ENCODE measurements around the gene TAX1BP1.
"Not testable (repeated sequence)": the region's sequence is repeated elsewhere in the genome, so short reads cannot be mapped to it uniquely, and the experiment has no call there.

The TAX1BP1 gene

GRCh38 chr7:27735165-27735564, 4.8 kb upstream of the TAX1BP1 start:
- ChIA-PET POLR2A (no interaction called here), CTCF (no interaction called here)
- TF ChIP-seq CTCF (IDR thresholded peaks at IDR 0.05; ENCODE audit: insufficient read depth, low read length, missing control alignments), result no peak
- H3K4me3 ChIP-seq (ENCODE audit: low read depth, low read length), result no peak overlapping the region
- DNase-seq (ENCODE audit: low read depth, low spot score), result no peak

- POLR2A ChIA-PET, result no interaction called here
- CTCF ChIA-PET, result no interaction called here
- H3K4me3 ChIP-seq (ENCODE audit: low read depth, low read length), result no peak overlapping the region
- TF ChIP-seq CTCF (IDR thresholded peaks at IDR 0.05; ENCODE audit: insufficient read depth, low read length, missing control alignments), result no peak
- no peak for DNase-seq (ENCODE audit: low read depth, low spot score)
These were observed 4.1 kb upstream of the TAX1BP1 start for GRCh38 chr7:27735831-27736230.

GRCh38 chr7:27737178-27737577, 2.8 kb upstream of the TAX1BP1 start:
- ChIA-PET CTCF (no interaction called here), POLR2A (no interaction called here)
- DNase-seq (ENCODE audit: low read depth, low spot score), result no peak
- no peak for TF ChIP-seq CTCF (IDR thresholded peaks at IDR 0.05; ENCODE audit: insufficient read depth, low read length, missing control alignments)
- no peak overlapping the region for H3K4me3 ChIP-seq (ENCODE audit: low read depth, low read length)

GRCh38 chr7:27737616-27738015, 2.3 kb upstream of the TAX1BP1 start:
- ChIA-PET CTCF (no interaction called here), POLR2A (no interaction called here)
- no peak overlapping the region for H3K4me3 ChIP-seq (ENCODE audit: low read depth, low read length)
- no peak for DNase-seq (ENCODE audit: low read depth, low spot score)
- no peak for TF ChIP-seq CTCF (IDR thresholded peaks at IDR 0.05; ENCODE audit: insufficient read depth, low read length, missing control alignments)

- DNase-seq (ENCODE audit: low read depth, low spot score), result no peak
- H3K4me3 ChIP-seq (ENCODE audit: low read depth, low read length), result peak overlapping the region; percentile 92
- CTCF ChIA-PET, result interaction anchor here (0.7 to 2.0 kb wide), 4 partner anchors 16 to 543 kb away, joined by 3 to 11 read pairs (median 4); no protein-coding TSS in a partner anchor
- TF ChIP-seq CTCF (IDR thresholded peaks at IDR 0.05; ENCODE audit: insufficient read depth, low read length, missing control alignments), result no peak
- POLR2A ChIA-PET, result interaction anchor here (0.5 to 2.0 kb wide), 2 partner anchors 27 to 76 kb away, joined by 3 to 9 read pairs; partner anchors contain the start of gene HIBADH
These were observed 557 bp upstream of the TAX1BP1 start for GRCh38 chr7:27739301-27739908.

- no peak for TF ChIP-seq CTCF (IDR thresholded peaks at IDR 0.05; ENCODE audit: insufficient read depth, low read length, missing control alignments)
- ChIA-PET POLR2A (interaction anchor here (0.6 to 2.0 kb wide), 5 partner anchors 37 to 574 kb away, joined by 3 to 9 read pairs (median 3); partner anchors contain the start of gene HIBADH), CTCF (interaction anchor here (0.6 to 2.0 kb wide), 11 partner anchors 12 to 544 kb away, joined by 3 to 11 read pairs (median 4); no protein-coding TSS in a partner anchor)
- H3K4me3 ChIP-seq (ENCODE audit: low read depth, low read length), result peak overlapping the region; percentile 92
- no peak for DNase-seq (ENCODE audit: low read depth, low spot score)
These were observed 606 bp downstream of the TAX1BP1 start for GRCh38 chr7:27740449-27741086.

- POLR2A ChIA-PET; DNase-seq (ENCODE audit: low read depth, low spot score); H3K4me3 ChIP-seq (ENCODE audit: low read depth, low read length): not testable (repeated sequence)
- CTCF ChIA-PET, result interaction anchor here (1.0 kb wide), 1 partner anchor 21 kb away, joined by 3 read pairs; no protein-coding TSS in a partner anchor
These were observed 2.2 kb downstream of the TAX1BP1 start for GRCh38 chr7:27742091-27742710.
